Measurements from ENCODE around the gene EYA2. TPM values are rescaled to one million over a fixed set of nuclear protein-coding genes. Genes with fewer than 3 reads are reported as not detected.

Gene EYA2
- total and polyA plus RNA-seq, 2 donors (not counting 3 experiments of a cell fraction or from before 2014, with no cell fraction given) = not detected

GRCh38 chr20:46852313-46852712, 42.3 kb upstream of the EYA2 start:
- ChIA-PET POLR2A (no interaction called here), CTCF (no interaction called here)
- H3K4me3 ChIP-seq (replicated peaks in 1 of 3; ENCODE audit: insufficient read depth in 1 of 3, low read depth in 1 of 3, low read length in 3 of 3) = no peak overlapping the region
- FAIRE-seq = no peak
- H3K79me2 ChIP-seq (ENCODE audit: control insufficient read depth, insufficient read depth, low read length) = no peaks in the 10 kb centered on the region
- H3K36me3 ChIP-seq (ENCODE audit: control insufficient read depth in 2 of 2, extremely low read depth in 1 of 2, insufficient read depth in 2 of 2, low read length in 2 of 2) = no peaks in the 10 kb centered on the region
- dilution Hi-C loops (cut with MboI; ENCODE audit: extremely low pct_ligation_motif_present, low sequenced_read_pairs) (no loop called here), intact Hi-C loops (cut with micrococcal nuclease) (no loop called here)
- no peak overlapping the region for H3K27ac ChIP-seq (ENCODE audit: insufficient read depth, low read depth, low read length)
- H3K9me1 ChIP-seq (replicated peaks; ENCODE audit: control insufficient read depth, extremely low read depth, insufficient read depth, low read length) = no peaks in the 10 kb centered on the region
- H3K9me3 ChIP-seq (replicated peaks; ENCODE audit: control insufficient read depth, insufficient read depth, low read length) = no peaks in the 10 kb centered on the region
- no peak overlapping the region for H3K4me2 ChIP-seq (ENCODE audit: insufficient read depth, low read length)
- no peaks in the 10 kb centered on the region for H3K4me1 ChIP-seq (ENCODE audit: control insufficient read depth, extremely low read depth, insufficient read depth, low read length)
- TF ChIP-seq FOS (IDR thresholded peaks at IDR 0.05; ENCODE audit: borderline replicate concordance, insufficient read depth, low read length) = no peak
- TF ChIP-seq JUN (IDR thresholded peaks at IDR 0.05; ENCODE audit: borderline replicate concordance, insufficient read depth, insufficient read length, low read depth) = no peak
- DNase-seq (ENCODE audit: low read depth, low spot score) = no peak
- BruUV-seq (replicated peaks) = no TSS peak
- H2AFZ ChIP-seq (ENCODE audit: low read depth, low read length) = no peak overlapping the region
- H3K27me3 ChIP-seq (ENCODE audit: control insufficient read depth in 2 of 2, insufficient read depth in 2 of 2, low read length in 2 of 2) = no peaks in the 10 kb centered on the region
- no peaks in the 10 kb centered on the region for H4K20me1 ChIP-seq (replicated peaks; ENCODE audit: control insufficient read depth, extremely low read depth, insufficient read depth, low read length)
- no peak overlapping the region for H3K9ac ChIP-seq (replicated peaks; ENCODE audit: extremely low read depth, insufficient read depth, low read length)

GRCh38 chr20:46853926-46854325, 40.7 kb upstream of the EYA2 start:
- CTCF ChIA-PET = no interaction called here
- Histone ChIP-seq H4K20me1 (replicated peaks; ENCODE audit: control insufficient read depth, extremely low read depth, insufficient read depth, low read length) (no peaks in the 10 kb centered on the region), H3K36me3 (ENCODE audit: control insufficient read depth in 2 of 2, extremely low read depth in 1 of 2, insufficient read depth in 2 of 2, low read length in 2 of 2) (no peaks in the 10 kb centered on the region), H3K4me2 (ENCODE audit: insufficient read depth, low read length) (no peak overlapping the region), H2AFZ (ENCODE audit: low read depth, low read length) (no peak overlapping the region), H3K4me1 (ENCODE audit: control insufficient read depth, extremely low read depth, insufficient read depth, low read length) (no peaks in the 10 kb centered on the region), H3K79me2 (ENCODE audit: control insufficient read depth, insufficient read depth, low read length) (no peaks in the 10 kb centered on the region), H3K4me3 (replicated peaks in 1 of 3; ENCODE audit: insufficient read depth in 1 of 3, low read depth in 1 of 3, low read length in 3 of 3) (no peak overlapping the region), H3K27ac (ENCODE audit: insufficient read depth, low read depth, low read length) (no peak overlapping the region), H3K27me3 (ENCODE audit: control insufficient read depth in 2 of 2, insufficient read depth in 2 of 2, low read length in 2 of 2) (no peaks in the 10 kb centered on the region), H3K9me1 (replicated peaks; ENCODE audit: control insufficient read depth, extremely low read depth, insufficient read depth, low read length) (no peaks in the 10 kb centered on the region), H3K9ac (replicated peaks; ENCODE audit: extremely low read depth, insufficient read depth, low read length) (no peak overlapping the region), H3K9me3 (replicated peaks; ENCODE audit: control insufficient read depth, insufficient read depth, low read length) (no peaks in the 10 kb centered on the region)
- FAIRE-seq = no peak
- dilution Hi-C loops (cut with MboI; ENCODE audit: extremely low pct_ligation_motif_present, low sequenced_read_pairs) = no loop called here
- no peak for TF ChIP-seq POLR2AphosphoS5 (IDR thresholded peaks at IDR 0.05; ENCODE audit: insufficient read depth, low read depth, low read length)
- TF ChIP-seq JUN (IDR thresholded peaks at IDR 0.05; ENCODE audit: borderline replicate concordance, insufficient read depth, insufficient read length, low read depth) = no peak
- TF ChIP-seq POLR2A (IDR thresholded peaks at IDR 0.05; ENCODE audit: low read depth, low read length) = no peak
- no peak for TF ChIP-seq MYC (IDR thresholded peaks at IDR 0.05; ENCODE audit: low read depth, low read length)
- TF ChIP-seq CTCF (IDR thresholded peaks at IDR 0.05; ENCODE audit: extremely low read depth in 1 of 2, insufficient read depth in 1 of 2, low read depth in 1 of 2, low read length in 2 of 2) = no peak
- no peak for TF ChIP-seq EZH2 (IDR thresholded peaks at IDR 0.05; ENCODE audit: borderline replicate concordance, low read depth, low read length, severe bottlenecking)
- TF ChIP-seq FOS (IDR thresholded peaks at IDR 0.05; ENCODE audit: borderline replicate concordance, insufficient read depth, low read length) = no peak
- no peak for TF ChIP-seq MAX (IDR thresholded peaks at IDR 0.05; ENCODE audit: insufficient read depth, insufficient read length)
- no peak for TF ChIP-seq GATA2 (IDR thresholded peaks at IDR 0.05; ENCODE audit: insufficient read depth, insufficient read length, low read depth, low read length)
- DNase-seq (ENCODE audit: low read depth, low spot score) = no peak
- no TSS peak for BruUV-seq (replicated peaks)
- POLR2A ChIA-PET = no interaction called here
- intact Hi-C loops (cut with micrococcal nuclease) = no loop called here

Measured in endothelial cell of umbilical vein (primary cell).